Caco-2 (cell line): ENCODE results near the gene TFAP2E. TPM values are rescaled to one million over a fixed set of nuclear protein-coding genes. Genes with fewer than 3 reads are reported as not detected.

ENCODE experiments used
- BruUV-seq: library from RNA; stranded (reverse); fragments of 400-500 nt; replicated peaks from 2 replicates; lab custom pipeline; 2021; lab: Mats Ljungman, UMichigan
- CTCF ChIA-PET: fragments of 300-600 bp; sonication (Branson Sonifier 250); formaldehyde crosslinking; loops from one replicate; lab custom pipeline; 2022; ENCODE audit warnings: antibody characterized with exemption; lab: Charles Lee
- POLR2A ChIA-PET: fragments of 300-600 bp; sonication (Branson Sonifier 250); formaldehyde crosslinking; loops from one replicate; lab custom pipeline; 2022; ENCODE audit warnings: antibody characterized with exemption; lab: Charles Lee
- DNase-seq, 2 experiments: peaks; one replicate each; pipeline versions ENCODE4 v3.0.0 to v3.0.0-alpha.2; 2020 to 2022
- H3K27me3 ChIP-seq: replicated peaks from 2 replicates; pipeline ENCODE4 v1.6.0; 2011; ENCODE audit warnings: low read length; ENCODE audit not compliant: control insufficient read depth, insufficient read depth
- H3K36me3 ChIP-seq: 2 replicates; pipeline ENCODE4 v1.5.1; 2011; ENCODE audit warnings: low read length; ENCODE audit not compliant: control insufficient read depth, insufficient read depth
- H3K4me1 ChIP-seq: fragments of 250-450 bp; sonication (Bioruptor Pico); 2 replicates; pipeline ENCODE4 v1.5.1; 2020; ENCODE audit warnings: mild to moderate bottlenecking
- H3K4me3 ChIP-seq: 2 replicates; pipeline ENCODE4 v1.5.1; 2011; ENCODE audit warnings: low read depth, mild to moderate bottlenecking, control low read depth, low read length
- H3K9me3 ChIP-seq: fragments of 250-450 bp; sonication (Bioruptor Pico); 2 replicates; pipeline ENCODE4 v1.5.1; 2020; ENCODE audit warnings: mild to moderate bottlenecking, moderate library complexity
- H3K27ac Mint-ChIP-seq: one replicate; pipeline ENCODE4 v1.8.0; 2022; ENCODE audit warnings: mixed read lengths; ENCODE audit not compliant: unreplicated experiment
- H3K27me3 Mint-ChIP-seq: one replicate; pipeline ENCODE4 v1.8.0; 2022; ENCODE audit warnings: mixed read lengths; ENCODE audit not compliant: insufficient read depth, unreplicated experiment
- H3K36me3 Mint-ChIP-seq: one replicate; pipeline ENCODE4 v1.8.0; 2022; ENCODE audit warnings: mild to moderate bottlenecking, mixed read lengths; ENCODE audit not compliant: insufficient read depth, unreplicated experiment
- H3K4me1 Mint-ChIP-seq: one replicate; pipeline ENCODE4 v1.8.0; 2022; ENCODE audit warnings: low read depth, mixed read lengths; ENCODE audit not compliant: unreplicated experiment
- H3K4me3 Mint-ChIP-seq: one replicate; pipeline ENCODE4 v1.8.0; 2022; ENCODE audit warnings: mild to moderate bottlenecking, moderate library complexity, mixed read lengths; ENCODE audit not compliant: unreplicated experiment
- H3K9me3 Mint-ChIP-seq: one replicate; pipeline ENCODE4 v1.8.0; 2022; ENCODE audit warnings: mixed read lengths; ENCODE audit not compliant: unreplicated experiment
- intact Hi-C: fragments of 100-400 bp; cut with micrococcal nuclease; formaldehyde crosslinking; loops from one replicate; pipeline ENCODE4 v1.10.0; 2022; ENCODE audit not compliant: unreplicated experiment
- total RNA-seq: library from RNA; stranded (reverse); gene quantifications from 2 replicates; pipeline ENCODE4 v1.2.3, GENCODE V29; 2022
- TF ChIP-seq, protein P1 (sequence below), 2 experiments: fragments of 200-600 bp in 1 of 2; IDR thresholded peaks; 1 replicate in 1 of 2; 2 replicates in 1 of 2; pipeline versions ENCODE4 v1.5.1 to v1.8.0; 2011 to 2022; ENCODE audit warnings: antibody characterized with exemption in 1 of 2, control low read depth in 1 of 2, inconsistent platforms in 1 of 2, low read depth in 1 of 2, low read length in 1 of 2, mild to moderate bottlenecking in 1 of 2, moderate library complexity in 1 of 2; ENCODE audit not compliant: insufficient read depth in 1 of 2, severe bottlenecking in 1 of 2, unreplicated experiment in 1 of 2

TFAP2E gene
- total RNA-seq, 1 experiment from 2014 or later = 3.4 TPM

DNA sequence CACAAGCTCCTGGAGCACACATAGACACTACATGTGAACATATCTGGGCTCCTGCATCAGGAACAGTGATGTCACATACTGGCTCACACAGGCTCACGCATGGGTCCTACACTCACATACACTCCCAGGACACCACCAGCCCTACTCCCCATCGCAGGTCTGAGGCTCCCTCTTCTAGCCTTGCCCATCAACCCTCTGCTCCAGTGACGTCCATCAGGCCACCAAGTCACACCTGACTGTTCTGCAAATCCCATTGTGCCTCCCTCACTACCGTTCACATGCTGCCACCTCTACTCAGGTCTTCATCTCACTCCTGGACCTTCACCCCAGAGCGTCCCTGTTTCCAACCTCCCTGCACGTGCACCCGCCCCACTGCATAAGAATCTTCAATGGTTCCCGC, 18.1 kb downstream of the TFAP2E start:
- POLR2A ChIA-PET = no interaction called here
- CTCF ChIA-PET = no interaction called here
- Histone ChIP-seq H3K27me3 (no peaks in the 10 kb centered on the region), H3K36me3 (no peaks in the 10 kb centered on the region), H3K9me3 (no peaks in the 10 kb centered on the region), H3K4me3 (no peak overlapping the region), H3K4me1 (no peaks in the 10 kb centered on the region)
- Mint-ChIP-seq H3K27ac (no peak overlapping the region), H3K9me3 (no peaks in the 10 kb centered on the region), H3K4me1 (no peaks in the 10 kb centered on the region), H3K27me3 (no peaks in the 10 kb centered on the region), H3K36me3 (peaks cover 11% of the 10 kb centered on the region), H3K4me3 (no peak overlapping the region)
- intact Hi-C loops = no loop called here
- no TSS peak for BruUV-seq
- TF ChIP-seq, protein P1, sequence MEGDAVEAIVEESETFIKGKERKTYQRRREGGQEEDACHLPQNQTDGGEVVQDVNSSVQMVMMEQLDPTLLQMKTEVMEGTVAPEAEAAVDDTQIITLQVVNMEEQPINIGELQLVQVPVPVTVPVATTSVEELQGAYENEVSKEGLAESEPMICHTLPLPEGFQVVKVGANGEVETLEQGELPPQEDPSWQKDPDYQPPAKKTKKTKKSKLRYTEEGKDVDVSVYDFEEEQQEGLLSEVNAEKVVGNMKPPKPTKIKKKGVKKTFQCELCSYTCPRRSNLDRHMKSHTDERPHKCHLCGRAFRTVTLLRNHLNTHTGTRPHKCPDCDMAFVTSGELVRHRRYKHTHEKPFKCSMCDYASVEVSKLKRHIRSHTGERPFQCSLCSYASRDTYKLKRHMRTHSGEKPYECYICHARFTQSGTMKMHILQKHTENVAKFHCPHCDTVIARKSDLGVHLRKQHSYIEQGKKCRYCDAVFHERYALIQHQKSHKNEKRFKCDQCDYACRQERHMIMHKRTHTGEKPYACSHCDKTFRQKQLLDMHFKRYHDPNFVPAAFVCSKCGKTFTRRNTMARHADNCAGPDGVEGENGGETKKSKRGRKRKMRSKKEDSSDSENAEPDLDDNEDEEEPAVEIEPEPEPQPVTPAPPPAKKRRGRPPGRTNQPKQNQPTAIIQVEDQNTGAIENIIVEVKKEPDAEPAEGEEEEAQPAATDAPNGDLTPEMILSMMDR (IDR thresholded peaks at IDR 0.05; ENCODE audit: insufficient read depth in 1 of 2, low read depth in 1 of 2, low read length in 1 of 2, severe bottlenecking in 1 of 2, unreplicated experiment in 1 of 2) = no peak
- DNase-seq = no peak

- POLR2A ChIA-PET = no interaction called here
- Mint-ChIP-seq H3K27ac (no peak overlapping the region), H3K4me3 (no peak overlapping the region), H3K9me3 (no peaks in the 10 kb centered on the region), H3K27me3 (no peaks in the 10 kb centered on the region), H3K36me3 (peaks cover 18% of the 10 kb centered on the region), H3K4me1 (no peaks in the 10 kb centered on the region)
- no peak overlapping the region for H3K4me3 ChIP-seq
- no peak for DNase-seq
- no peaks in the 10 kb centered on the region for H3K27me3 ChIP-seq
- CTCF ChIA-PET = no interaction called here
- no peaks in the 10 kb centered on the region for H3K36me3 ChIP-seq
- intact Hi-C loops = no loop called here
- H3K9me3 ChIP-seq = no peaks in the 10 kb centered on the region
- TF ChIP-seq, protein P1 (IDR thresholded peaks at IDR 0.05; ENCODE audit: insufficient read depth in 1 of 2, low read depth in 1 of 2, low read length in 1 of 2, severe bottlenecking in 1 of 2, unreplicated experiment in 1 of 2) = no peak
- BruUV-seq = no TSS peak
- no peaks in the 10 kb centered on the region for H3K4me1 ChIP-seq
Measured at GRCh38 chr1:35592991-35593769, 20.1 kb downstream of the TFAP2E start.

DNA sequence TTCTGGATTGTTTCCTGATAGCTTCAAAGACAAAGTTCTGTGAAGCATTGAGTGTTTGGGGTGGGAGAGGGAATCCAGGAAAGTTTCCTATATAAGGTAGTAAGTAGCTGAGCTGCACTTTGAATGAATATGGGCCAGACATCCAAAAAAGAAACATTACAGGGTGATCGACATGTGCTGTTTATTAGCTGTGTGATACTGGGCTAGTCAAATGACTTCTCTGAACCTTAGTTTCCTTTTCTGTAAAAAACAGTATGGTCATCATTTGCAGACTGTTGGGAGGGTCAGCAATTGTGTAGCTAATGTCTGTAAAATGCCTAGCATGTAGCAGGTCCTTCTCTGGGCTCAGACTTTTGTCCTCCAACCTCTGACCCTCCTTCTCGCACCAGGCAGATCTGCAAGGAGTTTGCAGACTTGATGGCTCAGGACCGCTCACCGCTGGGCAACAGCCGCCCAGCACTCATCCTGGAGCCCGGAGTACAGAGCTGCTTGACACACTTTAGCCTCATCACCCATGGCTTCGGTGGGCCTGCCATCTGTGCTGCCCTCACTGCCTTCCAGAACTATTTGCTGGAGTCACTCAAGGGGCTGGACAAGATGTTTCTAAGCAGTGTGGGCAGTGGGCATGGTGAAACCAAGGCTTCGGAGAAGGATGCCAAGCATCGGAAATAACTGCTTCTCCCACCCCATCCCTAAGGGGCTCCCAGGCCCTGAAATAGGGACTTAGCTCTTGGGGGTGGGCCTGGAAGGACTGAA, 21.1 kb downstream of the TFAP2E start:
- POLR2A ChIA-PET = no interaction called here
- BruUV-seq = no TSS peak
- Mint-ChIP-seq H3K27ac (no peak overlapping the region), H3K4me3 (no peak overlapping the region), H3K4me1 (no peaks in the 10 kb centered on the region), H3K36me3 (peaks cover 18% of the 10 kb centered on the region), H3K9me3 (no peaks in the 10 kb centered on the region), H3K27me3 (no peaks in the 10 kb centered on the region)
- no peak for DNase-seq
- Histone ChIP-seq H3K9me3 (no peaks in the 10 kb centered on the region), H3K36me3 (no peaks in the 10 kb centered on the region), H3K4me3 (no peak overlapping the region), H3K4me1 (no peaks in the 10 kb centered on the region), H3K27me3 (no peaks in the 10 kb centered on the region)
- TF ChIP-seq, protein P1 (IDR thresholded peaks at IDR 0.05; ENCODE audit: insufficient read depth in 1 of 2, low read depth in 1 of 2, low read length in 1 of 2, severe bottlenecking in 1 of 2, unreplicated experiment in 1 of 2) = no peak
- intact Hi-C loops = no loop called here
- CTCF ChIA-PET = no interaction called here
